Suppressor macrophage (primary cell): Measurements from ENCODE around the gene PPP1R9B.

Experiments
- DNase-seq, 4 experiments: peaks; one replicate each; pipeline ENCODE4 v3.0.0-alpha.2; 2020 to 2022
- total RNA-seq, 17 experiments: gene quantifications; one replicate each; lab custom pipeline; 2026; ENCODE audit warnings: mixed read lengths in 6 of 17, inconsistent platforms in 3 of 17; lab: John Stamatoyannopoulos, UW

PPP1R9B gene, protein sequence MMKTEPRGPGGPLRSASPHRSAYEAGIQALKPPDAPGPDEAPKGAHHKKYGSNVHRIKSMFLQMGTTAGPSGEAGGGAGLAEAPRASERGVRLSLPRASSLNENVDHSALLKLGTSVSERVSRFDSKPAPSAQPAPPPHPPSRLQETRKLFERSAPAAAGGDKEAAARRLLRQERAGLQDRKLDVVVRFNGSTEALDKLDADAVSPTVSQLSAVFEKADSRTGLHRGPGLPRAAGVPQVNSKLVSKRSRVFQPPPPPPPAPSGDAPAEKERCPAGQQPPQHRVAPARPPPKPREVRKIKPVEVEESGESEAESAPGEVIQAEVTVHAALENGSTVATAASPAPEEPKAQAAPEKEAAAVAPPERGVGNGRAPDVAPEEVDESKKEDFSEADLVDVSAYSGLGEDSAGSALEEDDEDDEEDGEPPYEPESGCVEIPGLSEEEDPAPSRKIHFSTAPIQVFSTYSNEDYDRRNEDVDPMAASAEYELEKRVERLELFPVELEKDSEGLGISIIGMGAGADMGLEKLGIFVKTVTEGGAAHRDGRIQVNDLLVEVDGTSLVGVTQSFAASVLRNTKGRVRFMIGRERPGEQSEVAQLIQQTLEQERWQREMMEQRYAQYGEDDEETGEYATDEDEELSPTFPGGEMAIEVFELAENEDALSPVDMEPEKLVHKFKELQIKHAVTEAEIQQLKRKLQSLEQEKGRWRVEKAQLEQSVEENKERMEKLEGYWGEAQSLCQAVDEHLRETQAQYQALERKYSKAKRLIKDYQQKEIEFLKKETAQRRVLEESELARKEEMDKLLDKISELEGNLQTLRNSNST
- total RNA-seq, result 28.1 to 271 (median 101) reads per million in 17 experiments

- no peak for DNase-seq
These were observed at the start of gene PPP1R9B for GRCh38 chr17:50150354-50151040. PPP1R9B (minus strand) TSS chr17:50150677; CDS start chr17:50150513, 164 bp downstream.

DNA sequence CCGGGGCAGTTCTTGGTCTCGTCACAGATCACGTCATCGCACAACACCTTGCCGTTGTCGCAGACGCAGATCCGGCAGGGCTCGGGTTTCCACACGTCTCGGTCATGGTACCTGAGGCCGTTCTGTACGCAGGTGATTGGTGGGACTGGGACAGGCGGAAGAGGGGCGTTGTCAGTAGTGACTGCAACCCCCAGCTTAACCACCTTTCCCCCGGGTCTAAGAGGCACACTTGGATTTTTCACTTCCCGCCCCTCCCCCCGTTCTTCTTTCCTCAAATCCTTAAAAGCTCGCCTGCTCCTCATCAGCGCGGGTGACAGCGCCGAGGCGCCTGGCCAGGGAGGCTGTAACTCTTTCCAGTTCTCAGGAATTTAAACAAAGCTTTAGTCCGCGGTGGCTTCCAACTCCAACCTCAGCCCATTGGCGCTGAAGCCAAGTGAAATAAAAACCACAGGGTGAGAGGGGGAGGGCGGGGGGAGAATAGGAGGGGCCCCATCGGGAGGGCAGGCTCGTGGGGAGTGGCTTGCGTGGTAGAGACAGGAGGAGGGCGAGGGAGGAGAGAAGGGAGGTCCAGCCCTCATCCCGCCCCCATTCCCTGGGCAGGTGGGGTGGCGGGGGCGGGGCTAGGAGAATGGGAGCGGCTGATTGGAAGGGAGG, 49.5 kb upstream of the PPP1R9B start:
- peak in 3 of 4 experiments; percentile 13 to 33 (median 22) for DNase-seq

DNA sequence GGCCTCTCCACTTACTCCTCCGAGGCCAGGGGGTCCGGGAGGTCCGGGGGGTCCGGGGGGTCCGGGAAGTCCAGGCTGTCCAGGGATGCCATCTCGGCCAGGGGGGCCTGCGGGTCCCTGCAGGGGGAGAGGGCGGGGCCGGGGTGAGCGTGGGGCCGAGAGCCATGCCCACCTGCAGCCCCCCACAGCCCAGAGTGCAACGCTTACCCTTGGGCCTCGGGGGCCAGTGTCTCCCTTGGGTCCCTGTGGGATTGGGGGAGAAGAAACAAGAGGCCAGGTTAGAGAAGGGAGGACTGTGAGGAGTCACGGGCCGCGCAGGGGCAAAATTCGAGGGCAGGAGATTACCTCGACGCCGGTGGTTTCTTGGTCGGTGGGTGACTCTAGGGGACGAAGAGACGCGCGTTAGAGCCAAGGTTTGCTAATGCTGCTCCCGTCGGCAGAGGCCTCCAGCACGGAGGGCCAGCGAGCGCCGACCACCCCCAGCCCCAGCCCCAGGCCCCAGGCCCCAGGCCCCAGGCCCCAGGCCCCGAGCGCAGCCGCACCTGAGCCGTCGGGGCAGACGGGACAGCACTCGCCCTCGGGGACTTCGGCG, 48.8 kb upstream of the PPP1R9B start:
- DNase-seq, result no peak

- peak; percentile 75 to 85 (median 83) for DNase-seq
These were observed 47.7 kb upstream of the PPP1R9B start for GRCh38 chr17:50198026-50198669.

DNA sequence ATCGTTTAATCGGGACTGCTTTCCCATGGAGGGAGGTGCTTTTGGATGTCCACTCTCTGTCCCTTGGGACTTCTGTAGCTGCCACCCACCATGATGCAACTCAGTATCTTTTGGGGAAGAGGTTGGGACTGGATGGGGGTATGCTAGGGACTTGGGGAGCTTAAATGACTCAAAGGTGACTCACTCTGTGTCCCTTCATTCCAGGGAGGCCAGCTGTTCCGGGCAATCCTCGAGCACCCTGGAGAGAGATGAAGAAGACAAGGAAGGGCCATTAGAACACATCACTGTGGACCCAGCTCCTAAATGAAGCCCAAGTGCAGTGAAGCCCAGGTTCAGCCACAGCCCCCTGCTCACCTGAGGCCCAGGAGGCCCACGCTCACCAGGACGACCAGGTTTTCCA, 46.3 kb upstream of the PPP1R9B start:
- DNase-seq, result no peak

DNA sequence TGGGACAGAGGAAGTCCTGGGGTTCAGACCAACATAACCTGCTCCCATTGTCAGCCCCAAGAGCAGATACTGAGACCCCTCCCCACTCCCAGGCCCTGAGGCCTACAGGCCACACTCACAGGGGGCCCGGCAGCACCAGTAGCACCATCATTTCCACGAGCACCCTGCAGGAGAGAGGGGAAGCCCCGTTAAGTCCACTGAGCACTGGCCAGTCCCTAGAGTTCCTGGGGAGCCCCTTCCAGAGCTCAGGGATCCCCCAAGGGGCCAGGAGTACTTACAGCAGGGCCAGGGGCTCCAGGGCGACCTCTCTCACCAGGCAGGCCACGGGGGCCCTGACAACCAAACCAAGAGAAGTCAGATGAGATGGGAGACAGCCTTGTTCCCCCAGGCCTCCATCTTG, 45.6 kb upstream of the PPP1R9B start:
- DNase-seq, result no peak

DNA sequence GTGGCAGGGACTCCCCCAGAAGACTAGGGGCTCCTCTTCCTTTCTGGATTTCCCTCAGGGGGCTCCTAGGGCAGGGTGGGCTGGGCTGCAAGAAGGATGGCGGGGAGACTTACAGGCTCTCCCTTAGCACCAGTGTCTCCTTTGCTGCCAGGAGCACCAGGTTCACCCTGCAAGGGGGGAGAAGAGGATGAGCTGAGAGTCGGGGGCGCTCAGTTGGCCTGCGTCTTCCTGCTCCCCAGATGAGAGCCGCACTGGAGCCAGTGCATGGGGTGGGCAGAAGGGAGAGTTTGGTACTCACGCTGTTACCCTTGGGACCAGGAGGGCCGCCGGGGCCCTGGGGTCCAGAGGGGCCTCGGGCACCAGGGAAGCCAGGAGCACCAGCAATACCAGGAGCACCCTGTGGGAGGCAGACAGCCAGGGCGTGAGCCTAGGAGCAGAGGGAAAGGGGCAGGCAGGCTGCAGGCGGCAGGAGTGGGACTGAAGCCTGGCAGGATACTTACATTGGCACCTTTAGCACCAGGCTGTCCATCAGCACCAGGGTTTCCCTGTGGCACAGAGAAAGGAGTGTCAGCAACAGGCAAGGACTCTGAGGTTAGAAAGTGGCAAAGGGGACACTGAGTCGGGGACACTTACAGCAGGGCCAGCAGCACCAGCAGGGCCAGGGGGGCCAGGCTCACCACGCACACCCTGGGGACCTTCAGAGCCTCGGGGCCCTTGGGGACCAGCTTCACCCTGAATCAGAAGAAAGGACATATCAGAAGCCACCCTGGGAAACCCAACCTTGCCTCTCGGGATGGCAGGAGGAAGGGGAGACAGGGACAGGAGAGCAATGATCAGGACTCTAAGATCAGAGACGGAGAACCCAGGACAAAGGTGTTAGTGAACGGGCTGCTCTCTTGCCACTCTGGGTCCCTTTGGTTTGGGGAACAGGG, 44.7 kb upstream of the PPP1R9B start:
- DNase-seq, result no peak

- DNase-seq, result no peak
These were observed 43.9 kb upstream of the PPP1R9B start for GRCh38 chr17:50194140-50194933.

- no peak for DNase-seq
These were observed 42.3 kb upstream of the PPP1R9B start for GRCh38 chr17:50192618-50193291.

DNA sequence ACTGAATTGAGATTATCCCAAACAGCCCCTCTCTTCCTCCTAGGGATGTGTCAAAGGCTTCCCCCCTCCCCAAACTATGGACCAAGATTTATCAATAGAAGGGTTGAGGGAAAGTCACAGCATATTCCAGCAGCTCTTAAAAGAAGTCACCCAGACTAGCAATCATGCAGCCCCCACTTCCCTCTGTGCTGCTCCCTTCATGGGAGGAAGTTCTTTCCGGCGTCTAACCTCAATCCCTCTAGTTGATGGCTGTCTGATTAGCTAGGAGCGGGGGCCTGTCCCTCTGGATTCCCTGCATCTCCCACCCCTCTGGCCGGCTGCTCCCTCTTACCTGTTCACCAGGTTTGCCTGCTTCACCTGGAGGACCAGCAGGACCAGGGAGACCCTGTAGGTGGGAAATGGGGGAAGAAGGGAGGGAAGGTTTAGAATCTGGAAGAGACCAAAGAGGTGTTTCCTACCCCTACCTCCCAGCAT, 41.7 kb upstream of the PPP1R9B start:
- peak in 1 of 4 experiments; percentile 14 for DNase-seq

- no peak for DNase-seq
These were observed 41.1 kb upstream of the PPP1R9B start for GRCh38 chr17:50191359-50192143.

DNA sequence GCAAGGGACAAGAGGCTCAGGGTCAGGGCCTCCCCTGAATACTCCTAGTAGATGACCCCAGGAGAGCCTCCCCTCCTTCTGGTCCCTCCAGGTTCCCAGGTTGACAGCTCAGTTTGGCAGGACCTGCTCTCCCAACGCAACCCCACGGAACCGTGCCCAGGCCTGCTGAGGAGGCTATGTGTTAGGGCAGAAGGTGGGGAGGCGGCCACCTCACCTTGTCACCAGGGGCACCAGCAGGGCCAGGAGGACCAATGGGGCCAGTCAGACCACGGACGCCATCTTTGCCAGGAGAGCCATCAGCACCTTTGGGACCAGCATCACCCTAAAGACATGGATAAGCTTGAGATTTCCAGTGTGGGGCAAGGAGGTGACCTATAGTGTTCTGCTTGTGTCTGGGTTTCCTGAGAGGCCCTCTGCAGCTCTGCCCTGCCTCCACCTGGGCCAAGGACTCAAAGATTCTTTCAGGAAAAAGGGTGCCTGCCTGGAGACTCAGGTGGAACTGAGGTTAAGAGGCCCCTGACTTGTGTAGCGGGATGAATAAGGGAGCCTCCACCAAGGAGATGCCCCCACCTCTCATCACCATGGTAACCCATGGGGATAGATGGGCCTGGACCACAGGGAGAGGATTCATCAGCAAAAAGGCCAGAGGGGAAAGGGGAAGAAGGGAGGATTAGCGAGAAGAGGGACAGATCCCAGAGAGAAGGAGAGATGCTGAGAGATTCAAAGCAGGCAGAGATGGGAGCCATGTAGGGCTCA, 40.3 kb upstream of the PPP1R9B start:
- DNase-seq, result no peak

GRCh38 chr17:50190293-50190602, 39.8 kb upstream of the PPP1R9B start:
- no peak for DNase-seq

DNA sequence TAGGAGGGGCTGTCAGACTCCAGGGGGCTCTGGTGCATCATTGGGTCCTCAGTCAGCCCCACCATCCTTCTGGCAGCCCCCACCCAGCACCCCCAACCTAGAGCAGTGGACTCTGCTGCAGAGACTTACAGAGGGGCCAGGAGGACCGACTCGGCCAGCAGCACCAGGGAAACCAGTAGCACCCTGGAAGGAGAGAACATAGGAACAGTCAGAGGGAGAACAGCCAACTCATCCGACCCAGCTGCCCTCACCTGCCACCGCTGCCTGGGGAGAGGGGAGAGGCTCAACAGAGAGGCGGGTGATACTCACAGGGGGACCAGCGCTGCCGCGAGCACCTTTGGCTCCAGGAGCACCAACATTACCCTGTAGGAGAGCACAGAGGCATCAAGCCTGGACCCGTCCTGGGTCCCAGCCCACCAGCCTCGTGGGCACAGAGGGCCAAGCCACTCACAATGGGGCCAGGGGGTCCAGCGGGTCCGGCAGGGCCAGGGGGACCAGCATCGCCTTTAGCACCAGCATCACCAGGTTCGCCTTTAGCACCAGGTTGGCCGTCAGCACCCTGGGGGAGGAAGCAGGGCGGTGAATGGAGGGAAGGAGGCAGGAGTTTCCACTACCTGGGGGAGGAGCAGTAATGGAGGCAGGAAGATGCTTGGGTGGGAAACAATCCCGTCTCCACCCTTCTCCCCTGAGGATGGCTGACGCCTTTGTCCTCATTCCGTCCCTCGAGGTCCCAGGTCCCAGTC, 39.2 kb upstream of the PPP1R9B start:
- no peak for DNase-seq

GRCh38 chr17:50188921-50189549, 38.6 kb upstream of the PPP1R9B start:
- no peak for DNase-seq

DNA sequence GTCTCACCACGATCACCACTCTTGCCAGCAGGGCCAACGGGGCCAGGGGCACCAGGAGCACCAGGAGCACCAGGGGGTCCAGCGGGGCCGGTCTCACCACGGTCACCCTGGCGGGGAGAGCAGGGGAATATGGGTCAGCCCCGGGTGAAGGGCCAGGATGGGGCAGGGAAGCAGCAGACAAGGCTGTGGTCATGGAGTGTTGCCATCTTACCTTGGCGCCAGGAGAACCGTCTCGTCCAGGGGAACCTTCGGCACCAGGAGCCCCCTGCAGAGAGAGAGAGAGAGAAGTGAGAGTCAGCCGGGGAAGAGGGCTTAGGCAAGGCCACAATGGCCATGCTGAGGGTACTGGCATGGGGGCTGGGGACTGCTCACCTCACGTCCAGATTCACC, 38.0 kb upstream of the PPP1R9B start:
- no peak for DNase-seq
